ENCODE results near the gene WWC2. TPM values are rescaled to one million over a fixed set of nuclear protein-coding genes. Genes with fewer than 3 reads are reported as not detected.
A peak's percentile ranks its signal among the peaks of the same experiment; 100 is the strongest.

WWC2 gene
- total and polyA plus RNA-seq, 2 experiments from 2014 or later = 19.3 to 24.7 TPM

DNA sequence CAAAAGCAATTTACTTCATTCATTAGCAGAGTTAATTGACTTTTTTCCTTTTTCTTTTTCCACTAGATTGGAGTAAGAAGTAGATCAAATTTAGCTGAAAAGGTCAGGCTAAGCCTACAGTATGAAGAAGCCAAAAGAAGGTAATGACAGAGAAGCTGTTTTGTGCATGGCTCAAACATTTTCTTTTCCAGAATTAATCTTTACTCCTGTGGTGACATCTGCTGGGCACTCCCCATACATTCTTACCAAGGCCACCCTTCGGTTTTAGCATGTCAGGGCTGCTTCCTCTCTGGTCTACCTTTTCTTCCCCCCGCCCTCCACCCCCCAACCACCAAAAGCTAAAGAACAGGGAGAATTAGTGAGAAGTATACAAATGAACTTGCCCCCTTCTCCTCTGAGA is 150.8 kb downstream of the WWC2 start:
- Histone ChIP-seq H3K36me3 (replicated peaks; ENCODE audit: insufficient read depth, low read depth) (no peaks in the 10 kb centered on the region), H3K4me2 (no peak overlapping the region), H3K9me2 (replicated peaks; ENCODE audit: insufficient read depth) (no peaks in the 10 kb centered on the region), H3K9me3 (ENCODE audit: low read depth) (no peaks in the 10 kb centered on the region), H3K27me3 (no peaks in the 10 kb centered on the region), H3K27ac (no peak overlapping the region), H2AFZ (no peak overlapping the region), H3K4me1 (ENCODE audit: insufficient read depth) (no peaks in the 10 kb centered on the region), H3K4me3 (no peak overlapping the region), H4K20me1 (ENCODE audit: insufficient read depth, poor library complexity, severe bottlenecking) (no peaks in the 10 kb centered on the region), H3K79me2 (no peaks in the 10 kb centered on the region)
- peak; percentile 63 for DNase-seq (ENCODE audit: low spot score)
- whole genome bisulfite sequencing (ENCODE audit: low lambda C conversion rate, missing lambda C conversion rate) = 51% methylated on average over 2 of the region's 2 CpGs
- TF ChIP-seq CTCF (IDR thresholded peaks at IDR 0.05; ENCODE audit: poor library complexity) = peak; percentile 63
- TF ChIP-seq EZH2 (IDR thresholded peaks at IDR 0.05; ENCODE audit: borderline replicate concordance) = no peak
- no peak for TF ChIP-seq EZH2phosphoT487 (IDR thresholded peaks at IDR 0.05; ENCODE audit: low read depth, severe bottlenecking, unreplicated experiment)

DNA sequence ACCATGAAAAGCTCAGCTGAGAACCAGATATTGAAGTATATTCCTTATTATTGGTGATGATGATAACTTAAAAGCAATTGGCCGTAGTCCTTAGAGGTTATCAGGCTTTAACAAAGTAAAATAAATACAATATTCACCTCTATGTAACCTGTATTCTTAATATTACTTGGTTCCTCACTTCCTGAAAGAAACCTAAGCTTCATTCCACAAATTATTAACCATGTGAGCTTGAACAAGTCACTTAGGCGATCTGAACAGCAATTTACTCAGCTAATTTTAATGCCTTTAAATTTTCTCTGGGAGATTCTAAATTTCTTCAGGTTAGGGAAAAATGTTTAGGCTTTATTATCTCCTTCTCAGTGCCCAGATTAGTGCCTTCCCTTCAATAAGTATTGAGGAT is 151.8 kb downstream of the WWC2 start:
- Histone ChIP-seq H3K9me2 (replicated peaks; ENCODE audit: insufficient read depth) (no peaks in the 10 kb centered on the region), H3K4me1 (ENCODE audit: insufficient read depth) (peaks cover 4% of the 10 kb centered on the region), H3K4me3 (no peak overlapping the region), H3K79me2 (no peaks in the 10 kb centered on the region), H3K27ac (no peak overlapping the region), H3K9me3 (ENCODE audit: low read depth) (no peaks in the 10 kb centered on the region), H3K4me2 (no peak overlapping the region), H3K36me3 (replicated peaks; ENCODE audit: insufficient read depth, low read depth) (no peaks in the 10 kb centered on the region), H4K20me1 (ENCODE audit: insufficient read depth, poor library complexity, severe bottlenecking) (no peaks in the 10 kb centered on the region), H3K27me3 (no peaks in the 10 kb centered on the region), H2AFZ (no peak overlapping the region)
- WGBS (ENCODE audit: low lambda C conversion rate, missing lambda C conversion rate) = 68% methylated on average over 2 of the region's 2 CpGs
- DNase-seq (ENCODE audit: low spot score) = no peak
- TF ChIP-seq EZH2 (IDR thresholded peaks at IDR 0.05; ENCODE audit: borderline replicate concordance) (no peak), CTCF (IDR thresholded peaks at IDR 0.05; ENCODE audit: poor library complexity) (no peak), EZH2phosphoT487 (IDR thresholded peaks at IDR 0.05; ENCODE audit: low read depth, severe bottlenecking, unreplicated experiment) (no peak)

DNA sequence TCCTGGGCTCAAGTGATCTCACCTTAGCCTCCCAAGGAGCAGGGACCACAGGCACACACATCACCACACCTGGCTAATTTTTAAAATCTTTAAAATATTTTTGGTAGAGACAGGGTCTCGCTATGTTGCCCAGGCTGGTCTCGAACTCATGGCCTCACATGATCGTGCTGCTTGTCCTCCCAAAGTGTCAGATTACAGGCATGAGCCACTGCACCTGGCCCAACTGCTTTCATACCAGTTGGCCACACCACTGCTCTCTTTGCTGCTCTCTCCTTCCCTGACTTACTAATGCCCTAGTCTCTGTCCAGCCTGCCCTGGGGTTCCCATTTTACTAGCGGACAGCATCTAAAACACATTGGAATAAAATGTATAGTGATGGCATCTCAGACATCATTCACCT is 153.9 kb downstream of the WWC2 start:
- Histone ChIP-seq H3K4me3 (no peak overlapping the region), H3K4me2 (no peak overlapping the region), H3K4me1 (ENCODE audit: insufficient read depth) (peaks cover 13% of the 10 kb centered on the region), H3K9me2 (replicated peaks; ENCODE audit: insufficient read depth) (no peaks in the 10 kb centered on the region), H3K9me3 (ENCODE audit: low read depth) (no peaks in the 10 kb centered on the region), H3K27ac (no peak overlapping the region), H3K79me2 (no peaks in the 10 kb centered on the region), H3K36me3 (replicated peaks; ENCODE audit: insufficient read depth, low read depth) (no peaks in the 10 kb centered on the region), H3K27me3 (no peaks in the 10 kb centered on the region), H4K20me1 (ENCODE audit: insufficient read depth, poor library complexity, severe bottlenecking) (no peaks in the 10 kb centered on the region), H2AFZ (no peak overlapping the region)
- TF ChIP-seq EZH2phosphoT487 (IDR thresholded peaks at IDR 0.05; ENCODE audit: low read depth, severe bottlenecking, unreplicated experiment) = no peak
- TF ChIP-seq CTCF (IDR thresholded peaks at IDR 0.05; ENCODE audit: poor library complexity) = no peak
- TF ChIP-seq EZH2 (IDR thresholded peaks at IDR 0.05; ENCODE audit: borderline replicate concordance) = no peak
- DNase-seq (ENCODE audit: low spot score) = no peak
- 92% methylated on average over 4 of the region's 4 CpGs for WGBS (ENCODE audit: low lambda C conversion rate, missing lambda C conversion rate)

GRCh38 chr4:183253451-183253850 is 154.4 kb downstream of the WWC2 start:
- H3K4me1 ChIP-seq (ENCODE audit: insufficient read depth) = peaks cover 13% of the 10 kb centered on the region
- H3K9me3 ChIP-seq (ENCODE audit: low read depth) = no peaks in the 10 kb centered on the region
- H3K27ac ChIP-seq = no peak overlapping the region
- H3K27me3 ChIP-seq = no peaks in the 10 kb centered on the region
- H3K9me2 ChIP-seq (replicated peaks; ENCODE audit: insufficient read depth) = no peaks in the 10 kb centered on the region
- no peak overlapping the region for H3K4me3 ChIP-seq
- H3K79me2 ChIP-seq = no peaks in the 10 kb centered on the region
- DNase-seq (ENCODE audit: low spot score) = no peak
- TF ChIP-seq CTCF (IDR thresholded peaks at IDR 0.05; ENCODE audit: poor library complexity) = no peak
- no peak for TF ChIP-seq EZH2 (IDR thresholded peaks at IDR 0.05; ENCODE audit: borderline replicate concordance)
- no peak for TF ChIP-seq EZH2phosphoT487 (IDR thresholded peaks at IDR 0.05; ENCODE audit: low read depth, severe bottlenecking, unreplicated experiment)
- no peaks in the 10 kb centered on the region for H3K36me3 ChIP-seq (replicated peaks; ENCODE audit: insufficient read depth, low read depth)
- H4K20me1 ChIP-seq (ENCODE audit: insufficient read depth, poor library complexity, severe bottlenecking) = no peaks in the 10 kb centered on the region
- no peak overlapping the region for H2AFZ ChIP-seq
- H3K4me2 ChIP-seq = no peak overlapping the region
- 52% methylated on average over 1 of the region's 1 CpG for WGBS (ENCODE audit: low lambda C conversion rate, missing lambda C conversion rate)
